ENCODE measurements around the gene LLCFC1.

DNA sequence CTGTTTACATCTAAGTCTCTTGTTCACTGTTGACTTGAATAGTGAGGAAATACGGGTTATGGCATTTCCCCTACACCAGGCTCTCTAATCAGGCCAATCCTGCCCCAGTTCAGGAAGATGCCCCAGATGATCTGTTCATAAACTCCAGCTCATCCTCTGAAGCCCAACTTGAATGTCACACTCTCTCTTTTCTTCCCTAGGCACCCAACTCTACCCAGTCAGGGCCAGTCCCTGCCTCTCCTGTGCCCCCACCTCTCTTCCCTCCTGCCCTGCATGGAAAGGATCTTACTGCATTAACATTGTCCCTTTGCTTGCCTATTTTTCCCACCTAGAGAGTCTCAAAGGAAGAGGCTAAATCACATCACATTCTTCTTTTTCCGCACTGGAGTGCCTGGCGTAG lies 43.1 kb upstream of the LLCFC1 start:
- TF ChIP-seq, protein P1, sequence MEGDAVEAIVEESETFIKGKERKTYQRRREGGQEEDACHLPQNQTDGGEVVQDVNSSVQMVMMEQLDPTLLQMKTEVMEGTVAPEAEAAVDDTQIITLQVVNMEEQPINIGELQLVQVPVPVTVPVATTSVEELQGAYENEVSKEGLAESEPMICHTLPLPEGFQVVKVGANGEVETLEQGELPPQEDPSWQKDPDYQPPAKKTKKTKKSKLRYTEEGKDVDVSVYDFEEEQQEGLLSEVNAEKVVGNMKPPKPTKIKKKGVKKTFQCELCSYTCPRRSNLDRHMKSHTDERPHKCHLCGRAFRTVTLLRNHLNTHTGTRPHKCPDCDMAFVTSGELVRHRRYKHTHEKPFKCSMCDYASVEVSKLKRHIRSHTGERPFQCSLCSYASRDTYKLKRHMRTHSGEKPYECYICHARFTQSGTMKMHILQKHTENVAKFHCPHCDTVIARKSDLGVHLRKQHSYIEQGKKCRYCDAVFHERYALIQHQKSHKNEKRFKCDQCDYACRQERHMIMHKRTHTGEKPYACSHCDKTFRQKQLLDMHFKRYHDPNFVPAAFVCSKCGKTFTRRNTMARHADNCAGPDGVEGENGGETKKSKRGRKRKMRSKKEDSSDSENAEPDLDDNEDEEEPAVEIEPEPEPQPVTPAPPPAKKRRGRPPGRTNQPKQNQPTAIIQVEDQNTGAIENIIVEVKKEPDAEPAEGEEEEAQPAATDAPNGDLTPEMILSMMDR (IDR thresholded peaks at IDR 0.05; ENCODE audit: poor library complexity), result no peak
- TF ChIP-seq EZH2 (IDR thresholded peaks at IDR 0.05; ENCODE audit: borderline replicate concordance), result no peak

Measured in hepatocyte (in vitro differentiated cells).